NCI-H1694 treated with DMSO at 0.1 percent for 48 hours (cell line): ENCODE data around the gene PRICKLE4.

ENCODE experiments used
- DNase-seq: peaks from one replicate; lab custom pipeline; 2025; lab: John Stamatoyannopoulos, UW

PRICKLE4 gene

GRCh38 chr6:41771058-41771983 lies 9.3 kb upstream of the PRICKLE4 start:
- DNase-seq = no peak

DNA sequence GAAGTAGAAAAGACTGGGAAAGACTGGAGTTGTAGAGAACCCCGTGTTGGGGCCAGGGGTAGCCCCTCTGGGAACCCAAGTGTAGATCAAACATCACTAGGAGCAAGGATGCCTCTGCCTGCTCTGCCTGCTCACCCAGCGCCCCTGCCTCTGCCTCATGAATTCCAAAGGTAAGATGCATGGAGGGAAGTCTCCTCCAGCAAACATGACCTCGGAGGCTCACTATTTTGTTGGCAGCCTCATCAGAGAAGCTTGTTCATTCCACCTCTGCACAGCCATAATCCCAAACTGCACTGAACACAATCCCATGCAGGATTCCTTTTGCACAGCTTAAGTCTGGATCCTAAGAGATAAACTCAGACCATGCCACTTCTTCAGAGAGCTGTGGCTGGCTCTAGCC lies 5.7 kb upstream of the PRICKLE4 start:
- DNase-seq = no peak

DNA sequence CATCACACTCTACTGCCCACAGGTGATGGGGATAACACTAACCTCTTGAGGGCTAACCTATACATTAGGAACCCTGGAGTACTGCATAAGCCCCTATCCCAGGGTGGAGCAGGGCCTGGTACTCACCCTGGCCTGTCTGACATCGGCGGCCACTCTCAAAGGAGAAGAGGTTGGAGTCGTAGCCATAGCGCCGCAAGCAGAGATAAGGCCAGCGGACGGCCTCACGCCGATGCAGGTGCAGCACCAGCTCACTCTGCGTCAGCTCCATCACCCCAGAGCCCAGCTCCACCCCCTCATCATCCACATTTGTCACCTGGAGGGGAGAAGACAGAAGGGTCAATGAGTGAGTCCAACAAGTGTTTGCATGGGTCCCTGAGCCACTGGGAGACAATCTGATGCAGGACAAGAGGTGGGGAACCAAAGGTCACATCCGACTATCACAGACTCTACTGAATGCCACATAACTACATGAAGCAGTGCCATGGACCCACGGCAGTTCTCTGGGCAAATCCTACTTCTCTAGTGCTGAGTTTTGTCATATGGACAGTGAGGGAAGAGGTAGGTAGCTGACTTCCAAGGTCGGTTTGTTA lies 5.2 kb upstream of the PRICKLE4 start:
- no peak for DNase-seq

DNA sequence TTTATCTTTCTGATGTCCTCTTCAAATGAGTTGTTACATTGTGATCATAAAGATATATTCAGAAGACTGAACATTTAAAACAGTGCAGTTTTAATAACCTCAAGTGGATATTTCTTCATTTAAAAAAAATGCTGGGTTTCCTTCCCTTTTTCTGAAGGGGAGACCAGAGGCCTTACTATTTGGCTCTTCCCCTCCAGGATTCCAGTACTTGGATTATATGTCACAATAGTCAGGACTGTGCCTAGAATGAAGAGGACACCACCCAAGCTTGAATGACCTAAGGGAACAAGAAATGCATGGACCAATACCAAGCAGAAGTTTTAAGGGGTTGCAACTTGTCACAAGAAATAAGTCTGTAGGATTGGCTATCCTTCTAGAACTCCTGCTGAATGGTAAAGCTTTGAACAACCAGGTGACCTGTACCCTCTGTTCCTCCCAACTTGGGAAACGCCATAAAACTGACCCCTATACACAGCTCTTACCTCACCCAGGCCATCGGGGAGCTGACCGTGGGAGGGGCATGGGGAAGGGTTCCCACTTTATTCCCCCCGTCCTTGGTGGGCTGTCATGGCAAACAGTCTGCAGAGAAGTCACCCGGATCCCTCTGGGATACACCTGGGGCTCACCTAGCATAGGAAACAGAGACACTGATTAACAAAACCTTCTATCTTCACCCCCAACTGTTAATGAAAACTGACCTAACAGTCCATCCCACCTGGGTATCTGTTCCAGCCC lies 2.9 kb upstream of the PRICKLE4 start:
- DNase-seq = no peak

- no peak for DNase-seq
These were observed 1.7 kb upstream of the PRICKLE4 start for GRCh38 chr6:41778895-41779294.

GRCh38 chr6:41779336-41779735 lies 1.2 kb upstream of the PRICKLE4 start:
- DNase-seq = no peak

- peak; percentile 69 for DNase-seq
These were observed 613 bp upstream of the PRICKLE4 start, which contains the start of gene FRS3 for GRCh38 chr6:41779788-41780550. Gene FRS3, minus strand, starts transcription at chr6:41779900. Its CDS starts 2,913 bp downstream, at chr6:41776987.

GRCh38 chr6:41781366-41781730 lies 766 bp downstream of the PRICKLE4 start:
- DNase-seq = no peak

DNA sequence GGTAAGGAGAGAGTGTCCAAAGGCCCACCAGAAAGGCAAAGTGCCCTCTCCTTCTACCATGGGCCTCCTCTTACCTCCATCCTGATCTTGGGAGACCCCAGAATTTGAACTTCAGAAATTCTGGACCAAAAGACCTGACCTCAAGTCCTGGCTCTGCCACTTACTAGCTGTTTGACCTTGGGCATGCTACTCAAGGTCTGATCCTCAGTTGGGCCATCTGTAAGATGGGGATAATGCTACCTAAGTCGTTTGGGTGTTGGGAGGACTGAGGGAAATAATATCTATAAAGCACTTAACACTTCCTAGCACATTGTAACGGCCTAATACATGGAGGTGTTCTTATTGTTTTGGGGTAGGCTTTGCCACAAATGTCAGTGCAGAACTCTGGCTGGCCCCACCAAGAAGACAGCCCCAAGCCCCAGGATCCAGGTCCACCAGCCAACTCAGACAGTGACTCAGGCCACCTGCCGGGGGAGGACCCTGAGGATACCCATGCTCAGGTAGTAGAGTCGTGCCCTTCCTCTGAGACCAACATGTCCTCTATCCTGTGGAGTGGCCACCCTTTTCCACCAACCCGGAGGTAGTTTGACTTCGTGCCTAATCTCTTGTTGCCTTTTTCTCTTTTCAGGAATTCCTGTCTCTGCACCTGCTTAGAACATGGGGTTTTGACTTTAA lies 2.7 kb downstream of the PRICKLE4 start:
- DNase-seq = no peak

DNA sequence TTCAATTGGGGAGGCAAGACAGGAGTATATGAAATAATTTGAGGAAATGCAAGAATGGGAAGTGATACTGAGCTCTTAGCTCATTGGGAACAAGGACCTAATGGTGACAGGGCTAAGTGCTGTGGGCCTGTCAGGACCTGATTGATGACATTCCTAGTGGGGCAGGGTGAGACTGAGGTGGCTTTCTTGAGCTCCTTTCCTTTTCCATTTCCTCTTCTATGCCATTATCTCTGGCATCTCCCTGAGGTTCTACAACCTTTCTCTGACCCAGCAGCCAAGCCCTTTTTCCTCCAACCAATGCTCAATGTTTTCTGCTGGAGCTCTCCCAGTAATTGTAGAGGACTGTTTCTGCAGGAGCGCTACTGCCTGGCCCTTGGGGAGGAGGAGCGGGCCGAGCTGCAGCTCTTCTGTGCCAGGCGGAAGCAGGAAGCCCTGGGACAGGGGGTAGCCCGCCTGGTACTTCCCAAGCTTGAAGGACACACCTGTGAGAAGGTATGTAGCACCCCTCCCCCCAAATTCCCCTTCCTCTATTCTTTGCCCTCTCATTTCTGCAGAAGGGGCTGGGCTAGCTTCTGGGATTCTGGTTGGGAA lies 4.1 kb downstream of the PRICKLE4 start:
- no peak for DNase-seq

GRCh38 chr6:41785254-41785653 lies 4.7 kb downstream of the PRICKLE4 start:
- DNase-seq = no peak

DNA sequence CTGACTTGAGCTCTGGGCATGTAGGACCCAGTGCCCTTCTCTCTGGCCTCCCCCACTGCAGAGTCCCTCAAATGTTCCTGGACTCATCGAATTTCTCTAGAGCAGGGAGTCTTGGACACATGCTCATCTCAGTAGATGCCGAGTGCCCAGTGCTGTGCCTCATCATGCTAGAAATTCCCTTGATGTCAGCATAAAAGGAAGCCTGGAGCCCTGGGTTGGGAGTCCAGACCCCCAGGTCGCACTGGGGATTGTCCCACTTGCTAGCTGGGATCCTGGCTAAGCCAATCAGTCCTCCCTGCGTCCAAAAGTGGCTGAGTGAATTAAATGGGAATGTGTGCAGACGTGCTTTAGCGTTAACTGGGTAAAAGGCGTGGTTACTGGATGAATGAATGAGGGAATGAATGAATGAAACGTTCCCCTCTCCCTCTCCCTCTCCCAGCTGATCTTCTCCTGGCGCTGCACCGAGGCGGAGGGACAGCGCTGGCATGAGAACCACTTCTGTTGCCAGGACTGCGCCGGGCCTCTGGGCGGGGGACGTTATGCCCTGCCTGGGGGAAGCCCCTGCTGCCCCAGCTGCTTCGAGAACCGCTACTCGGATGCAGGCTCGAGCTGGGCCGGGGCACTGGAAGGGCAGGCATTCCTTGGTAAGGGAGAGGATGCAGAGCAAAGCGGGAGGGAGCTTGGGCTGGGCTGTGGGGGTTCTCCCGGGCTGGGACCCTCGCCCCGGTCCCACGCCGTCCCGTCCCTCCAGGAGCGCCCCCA lies 5.3 kb downstream of the PRICKLE4 start:
- no peak for DNase-seq

GRCh38 chr6:41786451-41787218 lies 6.1 kb downstream of the PRICKLE4 start:
- DNase-seq = peak; percentile 44

- DNase-seq = peak; percentile 81
These were observed 6.8 kb downstream of the PRICKLE4 start, which contains the start of gene TOMM6 for GRCh38 chr6:41787219-41787917. Gene TOMM6, plus strand, starts transcription at chr6:41787694. Its CDS starts 4 bp downstream, at chr6:41787698.

DNA sequence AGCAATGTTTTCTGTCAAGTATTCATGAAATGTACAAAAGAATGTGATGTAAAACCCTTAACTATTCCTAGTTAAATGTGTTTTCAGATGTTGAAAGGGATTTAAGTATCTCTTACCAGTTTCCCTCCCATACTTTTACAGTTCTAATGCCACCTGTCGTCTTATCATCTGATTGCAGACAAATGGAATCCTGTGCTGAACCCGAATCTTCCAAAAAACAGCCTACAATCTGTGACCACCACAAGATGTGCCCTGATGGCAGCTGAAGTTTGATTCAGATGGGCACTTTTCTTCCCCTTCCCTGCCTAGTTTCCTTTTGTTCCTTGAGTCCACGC lies 8.8 kb downstream of the PRICKLE4 start:
- no peak for DNase-seq

GRCh38 chr6:41790045-41790444 lies 9.5 kb downstream of the PRICKLE4 start:
- no peak for DNase-seq

- no peak for DNase-seq
These were observed 10.7 kb downstream of the PRICKLE4 start for GRCh38 chr6:41791305-41791704.

DNA sequence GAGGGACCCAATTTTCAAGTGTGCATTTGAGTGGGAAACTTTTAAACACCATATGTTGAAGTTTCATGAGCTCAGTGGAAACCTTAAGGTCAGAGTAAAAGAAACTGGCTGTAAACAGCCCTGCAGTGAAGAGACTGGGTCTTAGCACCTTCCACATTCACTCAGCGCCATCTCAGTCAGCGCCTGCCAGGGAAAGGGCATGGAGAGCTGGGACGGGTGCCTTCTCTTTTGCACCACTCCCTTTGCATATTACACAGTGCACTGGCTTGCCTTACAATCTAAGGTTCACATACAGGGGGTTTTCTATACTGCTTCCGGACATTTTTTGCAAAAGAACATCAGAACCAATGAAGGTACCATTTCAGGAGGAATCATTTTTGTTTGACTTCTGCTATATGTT lies 11.4 kb downstream of the PRICKLE4 start:
- no peak for DNase-seq

DNA sequence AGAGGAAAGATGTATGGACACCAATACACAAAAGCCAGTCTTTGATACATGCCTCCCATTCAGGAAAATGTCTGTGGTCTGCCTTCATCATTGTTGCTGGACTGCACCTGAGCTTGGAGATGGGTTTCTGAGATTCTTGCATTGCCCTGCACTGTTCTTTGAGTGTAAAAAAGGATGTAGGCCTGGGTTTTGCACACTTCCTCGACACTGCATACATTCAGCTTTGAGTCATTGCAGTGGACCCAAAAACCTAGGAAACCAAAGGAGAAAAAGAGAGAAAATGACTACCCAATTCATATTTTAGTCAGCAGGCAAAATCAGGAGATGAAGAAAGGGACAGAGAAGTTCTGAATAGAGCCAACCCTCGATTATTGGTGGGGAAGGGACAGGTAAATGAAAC lies 15.9 kb downstream of the PRICKLE4 start:
- no peak for DNase-seq
